HT1080 (cell line): Measurements from ENCODE around the gene SHLD1. TPM values are rescaled to one million over a fixed set of nuclear protein-coding genes. Genes with fewer than 3 reads are reported as not detected.
A peak's percentile ranks its signal among the peaks of the same experiment; 100 is the strongest.
"Not testable (repeated sequence)": the region's sequence is repeated elsewhere in the genome, so short reads cannot be mapped to it uniquely, and the experiment has no call there.

Source experiments
- DNase-seq: peaks from one replicate; pipeline ENCODE4 v3.0.0-alpha.2; 2015; ENCODE audit warnings: low read depth
- total RNA-seq: library from RNA; depleted of rRNA; stranded (reverse); fragments of >200 nt; shearing (Covaris generic); gene quantifications from 2 replicates; pipeline ENCODE4 v1.2.3, GENCODE V29; 2014

The SHLD1 gene
- total RNA-seq, 1 experiment from 2014 or later = 3.6 TPM

- no peak for DNase-seq
These were observed 30.6 kb downstream of the SHLD1 start for GRCh38 chr20:5780846-5781217.

GRCh38 chr20:5781367-5781766 lies 31.2 kb downstream of the SHLD1 start:
- DNase-seq = not testable (repeated sequence)

GRCh38 chr20:5781798-5782750 lies 31.9 kb downstream of the SHLD1 start:
- DNase-seq = no peak

- DNase-seq = no peak
These were observed 34.5 kb downstream of the SHLD1 start for GRCh38 chr20:5784735-5785134.

GRCh38 chr20:5785146-5785545 lies 34.9 kb downstream of the SHLD1 start:
- no peak for DNase-seq

GRCh38 chr20:5786930-5787795 lies 37.0 kb downstream of the SHLD1 start:
- DNase-seq = peak; percentile 46

- DNase-seq = no peak
These were observed 37.6 kb downstream of the SHLD1 start for GRCh38 chr20:5787796-5788165.

- peak; percentile 74 for DNase-seq
These were observed 38.2 kb downstream of the SHLD1 start for GRCh38 chr20:5788385-5788895.

GRCh38 chr20:5789827-5790226 lies 39.6 kb downstream of the SHLD1 start:
- DNase-seq = no peak

- DNase-seq = no peak
These were observed 43.7 kb downstream of the SHLD1 start for GRCh38 chr20:5793916-5794315.

GRCh38 chr20:5796331-5797040 lies 46.3 kb downstream of the SHLD1 start:
- DNase-seq = no peak

GRCh38 chr20:5797165-5797564 lies 47.0 kb downstream of the SHLD1 start:
- no peak for DNase-seq

GRCh38 chr20:5797843-5798462 lies 47.8 kb downstream of the SHLD1 start:
- no peak for DNase-seq

GRCh38 chr20:5803754-5804303 lies 53.6 kb downstream of the SHLD1 start:
- not testable (repeated sequence) for DNase-seq

- DNase-seq = no peak
These were observed 56.5 kb downstream of the SHLD1 start for GRCh38 chr20:5806457-5807263.

GRCh38 chr20:5807431-5807830 lies 57.2 kb downstream of the SHLD1 start:
- no peak for DNase-seq

GRCh38 chr20:5808901-5809300 lies 58.7 kb downstream of the SHLD1 start:
- DNase-seq = no peak

- DNase-seq = no peak
These were observed 59.3 kb downstream of the SHLD1 start for GRCh38 chr20:5809495-5809894.

- DNase-seq = no peak
These were observed 60.7 kb downstream of the SHLD1 start for GRCh38 chr20:5810800-5811422.
